GM12878 (cell line): Measurements from ENCODE around the gene FLT1. TPM values are rescaled to one million over a fixed set of nuclear protein-coding genes. Genes with fewer than 3 reads are reported as not detected.

Source experiments
- ATAC-seq: fragments of 200-7000 bp; cut with Tn5 transposase; 3 replicates; pipeline ENCODE4 v1.9.1; 2020; ENCODE audit warnings: mild to moderate bottlenecking, moderate library complexity
- BruUV-seq: library from RNA; stranded (reverse); fragments of 400-500 nt; replicated peaks from 2 replicates; lab custom pipeline; 2021; lab: Mats Ljungman, UMichigan
- CTCF ChIA-PET: fragments of 300-600 bp; sonication (Branson Sonifier 250); formaldehyde crosslinking; extraction: SDS; loops from one replicate; lab custom pipeline; 2021; ENCODE audit warnings: inconsistent platforms; lab: Yijun Ruan, JAX
- POLR2A ChIA-PET: fragments of 350-600 bp; formaldehyde crosslinking; extraction: SDS; loops from one replicate; lab custom pipeline; 2021; ENCODE audit warnings: inconsistent platforms; lab: Charles Lee
- RAD21 ChIA-PET: fragments of 300-600 bp; sonication (Branson Sonifier 250); formaldehyde crosslinking; loops from one replicate; lab custom pipeline; 2023; ENCODE audit warnings: antibody characterized with exemption; ENCODE audit not compliant: unreplicated experiment; lab: Charles Lee
- SMC1A ChIA-PET: fragments of 300-600 bp; sonication (Branson Sonifier 250); formaldehyde crosslinking; loops from one replicate; lab custom pipeline; 2023; ENCODE audit not compliant: unreplicated experiment, uncharacterized antibody; lab: Charles Lee
- DNase-seq: peaks from one replicate; pipeline ENCODE4 v3.0.0-alpha.2; 2011; ENCODE audit warnings: low read depth, low spot score
- FAIRE-seq: peaks from 3 replicates; lab custom pipeline; 2011; peaks lifted over from hg19 to GRCh38; lab: Jason Lieb, UNC
- H2AFZ ChIP-seq: 2 replicates; pipeline ENCODE4 v1.6.0; 2011; ENCODE audit warnings: low read depth, low read length, control low read depth; ENCODE audit not compliant: control insufficient read depth
- H3K27ac ChIP-seq: 2 replicates; pipeline ENCODE4 v1.5.1; 2011; ENCODE audit warnings: control low read depth; ENCODE audit not compliant: control insufficient read depth, insufficient read depth
- H3K27me3 ChIP-seq, 2 experiments: replicated peaks in 1 of 2; 2 replicates each; pipeline versions ENCODE4 v1.6.0 to v1.6.1; 2011; ENCODE audit warnings: low read length in 1 of 2; ENCODE audit not compliant: control insufficient read depth in 2 of 2, insufficient read depth in 2 of 2
- H3K36me3 ChIP-seq, 2 experiments: 2 replicates each; pipeline ENCODE4 v1.5.1; 2011; ENCODE audit warnings: low read length in 1 of 2; ENCODE audit not compliant: control insufficient read depth in 2 of 2, insufficient read depth in 2 of 2
- H3K4me1 ChIP-seq: 2 replicates; pipeline ENCODE4 v1.6.1; 2011; ENCODE audit warnings: mild to moderate bottlenecking, low read length, moderate library complexity, mixed read lengths; ENCODE audit not compliant: control insufficient read depth, insufficient read depth
- H3K4me2 ChIP-seq: 2 replicates; pipeline ENCODE4 v1.6.0; 2011; ENCODE audit warnings: control low read depth; ENCODE audit not compliant: control insufficient read depth, insufficient read depth
- H3K4me3 ChIP-seq: fragments of 200-600 bp; sonication (generic); 2 replicates; pipeline ENCODE4 v1.5.1; 2016
- H3K79me2 ChIP-seq: 2 replicates; pipeline ENCODE4 v1.6.0; 2011; ENCODE audit warnings: low read length; ENCODE audit not compliant: control insufficient read depth, insufficient read depth
- H3K9ac ChIP-seq: 2 replicates; pipeline ENCODE4 v1.8.0; 2011; ENCODE audit warnings: low read length, control low read depth, mixed read lengths; ENCODE audit not compliant: control insufficient read depth, insufficient read depth
- H3K9me3 ChIP-seq: replicated peaks from 3 replicates; pipeline ENCODE4 v1.5.1; 2011; ENCODE audit warnings: mild to moderate bottlenecking, low read length; ENCODE audit not compliant: control insufficient read depth, insufficient read depth
- H4K20me1 ChIP-seq: 2 replicates; pipeline ENCODE4 v1.6.0; 2011; ENCODE audit not compliant: control insufficient read depth, insufficient read depth
- ATF3 ChIP-seq: IDR thresholded peaks from 2 replicates; pipeline ENCODE4 v1.6.1; 2011; ENCODE audit warnings: low read depth, mild to moderate bottlenecking, low read length, moderate library complexity, borderline replicate concordance; ENCODE audit errors: extremely low read depth
- FOXK2 ChIP-seq: fragments of 450-650 bp; IDR thresholded peaks from 2 replicates; pipeline ENCODE4 v1.6.1; 2017; ENCODE audit warnings: mild to moderate bottlenecking, moderate library complexity
- GABPA ChIP-seq: IDR thresholded peaks from 2 replicates; pipeline ENCODE4 v1.6.1; 2014; ENCODE audit warnings: antibody characterized with exemption, low read depth, mild to moderate bottlenecking, inconsistent platforms
- SKIL ChIP-seq: fragments of 450-650 bp; IDR thresholded peaks from 2 replicates; pipeline ENCODE4 v1.6.1; 2017; ENCODE audit warnings: mild to moderate bottlenecking, low read depth, inconsistent platforms; ENCODE audit not compliant: poor library complexity, severe bottlenecking
- STAT1 ChIP-seq: fragments of 450-650 bp; conservative IDR thresholded peaks from 2 replicates; pipeline ENCODE4 v1.6.1; 2014; ENCODE audit warnings: antibody characterized with exemption, mild to moderate bottlenecking
- USF2 ChIP-seq: IDR thresholded peaks from 2 replicates; pipeline ENCODE4 v1.6.1; 2011; ENCODE audit warnings: low read depth, low read length, improper control_type of control experiment, borderline replicate concordance
- WGBS: methylation state at CpG from one replicate; pipeline ENCODE4 v1.1.6; 2016; ENCODE audit warnings: low lambda C conversion rate; ENCODE audit not compliant: insufficient replicate concordance, insufficient coverage; ENCODE audit errors: missing lambda C conversion rate; 5-methylcytosine and 5-hydroxymethylcytosine counted together
- in situ Hi-C: fragments of 300-500 bp; cut with MboI; formaldehyde crosslinking; loops from 9 replicates; pipeline ENCODE4 v1.14.3; 2018; ENCODE audit warnings: mixed read lengths
- intact Hi-C: fragments of 100-400 bp; cut with micrococcal nuclease; formaldehyde crosslinking; loops from one replicate; pipeline ENCODE4 v1.14.2; 2022; ENCODE audit not compliant: unreplicated experiment
- polyA plus RNA-seq, 11 experiments: library from polyadenylated mRNA; depleted of rRNA in 4 of 11; unstranded in 6 of 11; stranded (reverse) in 5 of 11; fragments of >200 nt; fragmentation: Nextera tagmentation in 4 of 11; fragmentation: Illumina TruSeq in 1 of 11; extraction: Ambion mirVana in 4 of 11; extraction: Trizol in 1 of 11; gene quantifications; 1 replicate in 1 of 11; 2 replicates in 10 of 11; pipeline versions ENCODE4 v1.2.1 to v1.2.3, GENCODE V29; 2011 to 2016; ENCODE audit warnings: inconsistent platforms in 2 of 11, missing spikeins in 2 of 11, low read depth in 1 of 11
- total RNA-seq, 4 experiments: library from RNA; depleted of rRNA in 3 of 4; stranded (reverse); fragments of >200 nt in 3 of 4; fragmentation: Illumina TruSeq in 1 of 4; extraction: Trizol in 1 of 4; gene quantifications; 2 replicates each; pipeline versions ENCODE4 v1.2.1 to v1.2.3, GENCODE V29; 2013 to 2021

The FLT1 gene
- total and polyA plus RNA-seq, 10 of the 15 experiments (the other 5 are each of a cell fraction or from before 2014, with no cell fraction given): 0.55 to 5.6 (median 0.84) TPM

DNA sequence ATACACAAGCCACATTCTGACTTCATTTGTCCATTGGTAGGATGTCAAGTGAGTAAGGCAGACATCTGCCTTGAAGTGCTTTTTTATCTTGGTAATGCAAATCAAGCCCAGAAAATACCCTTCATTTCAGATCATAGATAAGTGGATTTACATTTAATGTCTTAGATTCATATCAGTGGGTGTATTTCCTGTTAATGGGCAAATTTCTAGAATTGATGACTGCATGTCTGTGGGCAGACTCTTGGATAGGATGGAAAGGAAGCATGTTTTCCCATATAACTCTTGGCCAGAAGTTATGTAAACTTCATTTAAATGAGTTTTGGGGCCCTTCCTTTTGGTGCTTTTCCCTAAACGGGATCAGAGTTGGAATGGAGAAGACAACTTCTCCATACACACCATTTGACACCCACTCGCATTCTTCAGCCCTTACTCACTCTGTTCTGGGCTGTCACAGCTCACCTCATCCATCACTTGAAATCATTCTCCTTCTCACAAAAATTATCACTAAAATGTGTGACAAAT lies 154.6 kb downstream of the FLT1 start:
- 77% methylated on average over 2 of the region's 2 CpGs for WGBS
- ATAC-seq (no peak), DNase-seq (no peak), FAIRE-seq (no peak)
- no peak for TF ChIP-seq GABPA
- TF ChIP-seq STAT1: no peak
- TF ChIP-seq FOXK2: no peak
- no peak for TF ChIP-seq ATF3
- no peak for TF ChIP-seq SKIL
- no peak for TF ChIP-seq USF2
- Histone ChIP-seq H3K4me1 (no peaks in the 10 kb centered on the region), H3K4me2 (no peak overlapping the region), H3K9ac (no peak overlapping the region), H4K20me1 (no peaks in the 10 kb centered on the region), H3K4me3 (no peak overlapping the region), H3K27ac (no peak overlapping the region), H3K79me2 (no peaks in the 10 kb centered on the region), H3K27me3 (no peaks in the 10 kb centered on the region), H2AFZ (no peak overlapping the region), H3K9me3 (no peaks in the 10 kb centered on the region), H3K36me3 (no peaks in the 10 kb centered on the region)
- in situ Hi-C loops (no loop called here), intact Hi-C loops (no loop called here)
- POLR2A ChIA-PET: interaction anchor here (0.7 kb wide), 1 partner anchor 291 kb away, joined by 3 read pairs; no protein-coding TSS in a partner anchor
- RAD21 ChIA-PET: no interaction called here
- CTCF ChIA-PET: interaction anchor here (1.2 kb wide), 1 partner anchor 302 kb away, joined by 3 read pairs; no protein-coding TSS in a partner anchor
- no TSS peak for BruUV-seq
- SMC1A ChIA-PET: no interaction called here
